SHP77 (cell line): ENCODE results near the gene COLEC11.
A peak's percentile ranks its signal among the peaks of the same experiment; 100 is the strongest.
"Not testable (repeated sequence)": the region's sequence is repeated elsewhere in the genome, so short reads cannot be mapped to it uniquely, and the experiment has no call there.

ENCODE experiments used
- DNase-seq, 2 experiments: peaks; one replicate each; lab custom pipeline; 2025; lab: John Stamatoyannopoulos, UW

Gene COLEC11

GRCh38 chr2:3625186-3625585 lies 30.3 kb downstream of the COLEC11 start:
- no peak for DNase-seq

GRCh38 chr2:3626118-3626811 lies 31.4 kb downstream of the COLEC11 start:
- DNase-seq: no peak

- no peak for DNase-seq
These were observed 32.0 kb downstream of the COLEC11 start for GRCh38 chr2:3626812-3627499.

GRCh38 chr2:3627500-3628100 lies 32.7 kb downstream of the COLEC11 start:
- no peak for DNase-seq

GRCh38 chr2:3628241-3628679 lies 33.3 kb downstream of the COLEC11 start:
- DNase-seq: no peak

GRCh38 chr2:3628800-3629199 lies 33.9 kb downstream of the COLEC11 start:
- DNase-seq: peak; percentile 23 to 62

GRCh38 chr2:3630631-3631030 lies 35.7 kb downstream of the COLEC11 start:
- no peak for DNase-seq

- no peak for DNase-seq
These were observed 36.4 kb downstream of the COLEC11 start for GRCh38 chr2:3631161-3631850.

GRCh38 chr2:3631851-3632659 lies 37.1 kb downstream of the COLEC11 start:
- no peak for DNase-seq

GRCh38 chr2:3633089-3633981 lies 38.4 kb downstream of the COLEC11 start:
- DNase-seq: peak; percentile 69 to 82

GRCh38 chr2:3633982-3634595 lies 39.2 kb downstream of the COLEC11 start:
- no peak for DNase-seq

GRCh38 chr2:3634596-3635121 lies 39.7 kb downstream of the COLEC11 start:
- DNase-seq: no peak

GRCh38 chr2:3635171-3635974 lies 40.5 kb downstream of the COLEC11 start:
- DNase-seq: no peak

GRCh38 chr2:3635975-3636327 lies 41.0 kb downstream of the COLEC11 start:
- DNase-seq: not testable (repeated sequence)

GRCh38 chr2:3636586-3637310 lies 41.8 kb downstream of the COLEC11 start:
- DNase-seq: no peak

GRCh38 chr2:3637311-3637675 lies 42.4 kb downstream of the COLEC11 start:
- no peak for DNase-seq

- DNase-seq: no peak
These were observed 43.0 kb downstream of the COLEC11 start for GRCh38 chr2:3637692-3638455.

GRCh38 chr2:3638456-3638810 lies 43.5 kb downstream of the COLEC11 start:
- no peak for DNase-seq
